ENCODE measurements around the gene KLF1.

DNA sequence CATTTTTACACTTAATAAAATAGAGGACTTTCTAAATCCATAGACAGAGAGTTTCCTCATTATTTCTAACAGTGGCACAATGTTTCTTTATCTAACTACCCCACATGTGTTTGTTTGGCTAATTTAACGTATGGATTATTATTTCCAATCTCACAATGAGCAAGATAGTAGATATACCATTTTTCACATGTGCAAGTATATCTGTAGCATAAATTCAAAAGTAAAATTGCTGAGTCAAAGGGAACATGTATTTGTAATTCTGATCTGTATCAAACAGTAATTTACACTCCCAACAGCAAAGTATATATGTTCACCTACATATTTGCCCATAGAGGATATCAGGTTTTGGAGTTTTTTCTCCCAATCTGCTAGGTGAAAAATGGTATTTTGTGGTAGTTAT, 30.3 kb downstream of the KLF1 start:
- TF ChIP-seq, protein P1, sequence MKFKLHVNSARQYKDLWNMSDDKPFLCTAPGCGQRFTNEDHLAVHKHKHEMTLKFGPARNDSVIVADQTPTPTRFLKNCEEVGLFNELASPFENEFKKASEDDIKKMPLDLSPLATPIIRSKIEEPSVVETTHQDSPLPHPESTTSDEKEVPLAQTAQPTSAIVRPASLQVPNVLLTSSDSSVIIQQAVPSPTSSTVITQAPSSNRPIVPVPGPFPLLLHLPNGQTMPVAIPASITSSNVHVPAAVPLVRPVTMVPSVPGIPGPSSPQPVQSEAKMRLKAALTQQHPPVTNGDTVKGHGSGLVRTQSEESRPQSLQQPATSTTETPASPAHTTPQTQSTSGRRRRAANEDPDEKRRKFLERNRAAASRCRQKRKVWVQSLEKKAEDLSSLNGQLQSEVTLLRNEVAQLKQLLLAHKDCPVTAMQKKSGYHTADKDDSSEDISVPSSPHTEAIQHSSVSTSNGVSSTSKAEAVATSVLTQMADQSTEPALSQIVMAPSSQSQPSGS (IDR thresholded peaks at IDR 0.05; ENCODE audit: low read length), result no peak
- TF ChIP-seq RBBP5 (conservative IDR thresholded peaks at IDR 0.05) (no peak), POLR2A (IDR thresholded peaks at IDR 0.05; ENCODE audit: low read depth, low read length) (no peak), GABPA (IDR thresholded peaks at IDR 0.05; ENCODE audit: low read depth) (no peak), MXI1 (IDR thresholded peaks at IDR 0.05; ENCODE audit: low read depth, low read length) (no peak), POU2F2 (IDR thresholded peaks at IDR 0.05; ENCODE audit: borderline replicate concordance, low read depth, low read length) (no peak), EZH2 (IDR thresholded peaks at IDR 0.05; ENCODE audit: borderline replicate concordance, control insufficient read depth, low read depth, low read length) (no peak), NR2C2 (IDR thresholded peaks at IDR 0.05; ENCODE audit: borderline replicate concordance, control insufficient read depth, insufficient read length, low read depth) (no peak), CHD4 (IDR thresholded peaks at IDR 0.05) (no peak), POLR2AphosphoS5 (IDR thresholded peaks at IDR 0.05; ENCODE audit: low read length) (no peak)
- TF ChIP-seq, protein P2, sequence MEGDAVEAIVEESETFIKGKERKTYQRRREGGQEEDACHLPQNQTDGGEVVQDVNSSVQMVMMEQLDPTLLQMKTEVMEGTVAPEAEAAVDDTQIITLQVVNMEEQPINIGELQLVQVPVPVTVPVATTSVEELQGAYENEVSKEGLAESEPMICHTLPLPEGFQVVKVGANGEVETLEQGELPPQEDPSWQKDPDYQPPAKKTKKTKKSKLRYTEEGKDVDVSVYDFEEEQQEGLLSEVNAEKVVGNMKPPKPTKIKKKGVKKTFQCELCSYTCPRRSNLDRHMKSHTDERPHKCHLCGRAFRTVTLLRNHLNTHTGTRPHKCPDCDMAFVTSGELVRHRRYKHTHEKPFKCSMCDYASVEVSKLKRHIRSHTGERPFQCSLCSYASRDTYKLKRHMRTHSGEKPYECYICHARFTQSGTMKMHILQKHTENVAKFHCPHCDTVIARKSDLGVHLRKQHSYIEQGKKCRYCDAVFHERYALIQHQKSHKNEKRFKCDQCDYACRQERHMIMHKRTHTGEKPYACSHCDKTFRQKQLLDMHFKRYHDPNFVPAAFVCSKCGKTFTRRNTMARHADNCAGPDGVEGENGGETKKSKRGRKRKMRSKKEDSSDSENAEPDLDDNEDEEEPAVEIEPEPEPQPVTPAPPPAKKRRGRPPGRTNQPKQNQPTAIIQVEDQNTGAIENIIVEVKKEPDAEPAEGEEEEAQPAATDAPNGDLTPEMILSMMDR (IDR thresholded peaks at IDR 0.05 in 2 of 3, conservative IDR thresholded peaks at IDR 0.05 in 1 of 3; ENCODE audit: control insufficient read depth in 2 of 3, extremely low read depth in 1 of 3, insufficient read depth in 1 of 3, low read depth in 3 of 3, low read length in 3 of 3), result no peak
- TF ChIP-seq, protein P3, sequence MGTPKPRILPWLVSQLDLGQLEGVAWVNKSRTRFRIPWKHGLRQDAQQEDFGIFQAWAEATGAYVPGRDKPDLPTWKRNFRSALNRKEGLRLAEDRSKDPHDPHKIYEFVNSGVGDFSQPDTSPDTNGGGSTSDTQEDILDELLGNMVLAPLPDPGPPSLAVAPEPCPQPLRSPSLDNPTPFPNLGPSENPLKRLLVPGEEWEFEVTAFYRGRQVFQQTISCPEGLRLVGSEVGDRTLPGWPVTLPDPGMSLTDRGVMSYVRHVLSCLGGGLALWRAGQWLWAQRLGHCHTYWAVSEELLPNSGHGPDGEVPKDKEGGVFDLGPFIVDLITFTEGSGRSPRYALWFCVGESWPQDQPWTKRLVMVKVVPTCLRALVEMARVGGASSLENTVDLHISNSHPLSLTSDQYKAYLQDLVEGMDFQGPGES (IDR thresholded peaks at IDR 0.05), result no peak
